ENCODE measurements around the gene LGR6. TPM values are rescaled to one million over a fixed set of nuclear protein-coding genes. Genes with fewer than 3 reads are reported as not detected.

Gene LGR6
- total and polyA plus RNA-seq, 2 donors (not counting 1 experiment from before 2014, with no cell fraction given) = 0.28 TPM; not detected in 1

- no peak overlapping the region for H3K9ac ChIP-seq (ENCODE audit: low read length)
- H3K36me3 ChIP-seq (replicated peaks in 1 of 2; ENCODE audit: control extremely low read depth in 1 of 2, control insufficient read depth in 1 of 2, extremely low read depth in 1 of 2, insufficient read depth in 2 of 2, low read length in 1 of 2) = no peaks in the 10 kb centered on the region
- no peak overlapping the region for H3K27ac ChIP-seq (ENCODE audit: low read length in 2 of 2)
- DNase-seq (no peak), ATAC-seq (ENCODE audit: low read depth) (no peak)
- ChIA-PET CTCF (no interaction called here), POLR2A (no interaction called here)
- H3K79me2 ChIP-seq (ENCODE audit: control insufficient read depth, insufficient read depth, low read length) = no peaks in the 10 kb centered on the region
- no peaks in the 10 kb centered on the region for H4K20me1 ChIP-seq (ENCODE audit: control insufficient read depth, insufficient read depth, low read length, poor library complexity, severe bottlenecking)
- peaks cover 10 to 11% of the 10 kb centered on the region in 2 donors for H3K4me1 ChIP-seq (ENCODE audit: control insufficient read depth in 2 of 2, insufficient read depth in 2 of 2, low read length in 2 of 2)
- no peaks in the 10 kb centered on the region for H3K9me3 ChIP-seq (ENCODE audit: control extremely low read depth in 1 of 3, control insufficient read depth in 2 of 3, insufficient read depth in 1 of 3, low read length in 2 of 3)
- H3K4me2 ChIP-seq (replicated peaks; ENCODE audit: low read depth, low read length, poor library complexity, severe bottlenecking) = no peak overlapping the region
- no peak overlapping the region for H2AFZ ChIP-seq (ENCODE audit: insufficient read depth, low read depth, low read length, poor library complexity, severe bottlenecking)
- no peak overlapping the region for H3K4me3 Mint-ChIP-seq
- H3K9me3 Mint-ChIP-seq (ENCODE audit: insufficient read depth) = no peaks in the 10 kb centered on the region
- no peak for TF ChIP-seq CTCF (IDR thresholded peaks at IDR 0.05)
- TF ChIP-seq EZH2 (IDR thresholded peaks at IDR 0.05; ENCODE audit: borderline replicate concordance, insufficient read depth, low read depth, low read length, poor library complexity, severe bottlenecking) = no peak
- no peak overlapping the region for H3K4me3 ChIP-seq (ENCODE audit: control extremely low read depth in 1 of 5, extremely low read depth in 1 of 5, insufficient read depth in 1 of 5, low read depth in 2 of 5, low read length in 4 of 5)
- intact Hi-C loops (cut with micrococcal nuclease) = no loop called here
- peaks cover 19% of the 10 kb centered on the region for H3K27me3 Mint-ChIP-seq
- peaks cover 0 to 4% (median 0%) of the 10 kb centered on the region in 4 experiments for H3K27me3 ChIP-seq (replicated peaks in 1 of 4; ENCODE audit: control extremely low read depth in 1 of 4, control insufficient read depth in 3 of 4, insufficient read depth in 4 of 4, low read length in 3 of 4)
- no peak overlapping the region for H3K27ac Mint-ChIP-seq
- peaks cover 7% of the 10 kb centered on the region for H3K4me1 Mint-ChIP-seq
- WGBS (ENCODE audit: insufficient coverage) = 97% methylated on average over 6 of the region's 7 CpGs
These were observed 29.7 kb downstream of the LGR6 start for GRCh38 chr1:202223121-202223860.

GRCh38 chr1:202224453-202224852 is 30.9 kb downstream of the LGR6 start:
- Histone ChIP-seq H4K20me1 (ENCODE audit: control insufficient read depth, insufficient read depth, low read length, poor library complexity, severe bottlenecking) (no peaks in the 10 kb centered on the region), H3K79me2 (ENCODE audit: control insufficient read depth, insufficient read depth, low read length) (no peaks in the 10 kb centered on the region), H3K9me3 (ENCODE audit: control extremely low read depth in 1 of 3, control insufficient read depth in 2 of 3, insufficient read depth in 1 of 3, low read length in 2 of 3) (no peaks in the 10 kb centered on the region), H2AFZ (ENCODE audit: insufficient read depth, low read depth, low read length, poor library complexity, severe bottlenecking) (no peak overlapping the region), H3K27me3 (replicated peaks in 1 of 4; ENCODE audit: control extremely low read depth in 1 of 4, control insufficient read depth in 3 of 4, insufficient read depth in 4 of 4, low read length in 3 of 4) (no peaks in the 10 kb centered on the region), H3K4me1 (ENCODE audit: control insufficient read depth in 2 of 2, insufficient read depth in 2 of 2, low read length in 2 of 2) (peaks cover 10 to 15% of the 10 kb centered on the region in 2 donors), H3K36me3 (replicated peaks in 1 of 2; ENCODE audit: control extremely low read depth in 1 of 2, control insufficient read depth in 1 of 2, extremely low read depth in 1 of 2, insufficient read depth in 2 of 2, low read length in 1 of 2) (no peaks in the 10 kb centered on the region), H3K27ac (ENCODE audit: low read length in 2 of 2) (no peak overlapping the region), H3K4me3 (ENCODE audit: control extremely low read depth in 1 of 5, extremely low read depth in 1 of 5, insufficient read depth in 1 of 5, low read depth in 2 of 5, low read length in 4 of 5) (no peak overlapping the region), H3K4me2 (replicated peaks; ENCODE audit: low read depth, low read length, poor library complexity, severe bottlenecking) (no peak overlapping the region), H3K9ac (ENCODE audit: low read length) (no peak overlapping the region)
- no peak overlapping the region for H3K4me3 Mint-ChIP-seq
- H3K9me3 Mint-ChIP-seq (ENCODE audit: insufficient read depth) = no peaks in the 10 kb centered on the region
- H3K27ac Mint-ChIP-seq = no peak overlapping the region
- TF ChIP-seq CTCF (IDR thresholded peaks at IDR 0.05) (no peak), EZH2 (IDR thresholded peaks at IDR 0.05; ENCODE audit: borderline replicate concordance, insufficient read depth, low read depth, low read length, poor library complexity, severe bottlenecking) (no peak)
- ChIA-PET POLR2A (no interaction called here), CTCF (interaction anchor here (0.6 kb wide), 1 partner anchor 513 kb away, joined by 3 read pairs; no protein-coding TSS in a partner anchor)
- peaks cover 14% of the 10 kb centered on the region for H3K27me3 Mint-ChIP-seq
- peaks cover 10% of the 10 kb centered on the region for H3K4me1 Mint-ChIP-seq
- ATAC-seq (ENCODE audit: low read depth) (no peak), DNase-seq (no peak)
- 87% methylated on average over 7 of the region's 8 CpGs for WGBS (ENCODE audit: insufficient coverage)
- intact Hi-C loops (cut with micrococcal nuclease) = no loop called here
